Endothelial cell of hepatic sinusoid (primary cell): ENCODE data around the gene GRIK2.

Source experiments
- in situ Hi-C: cut with HindIII; loops from 2 replicates; pipeline ENCODE4 v1.10.0; 2017; ENCODE audit warnings: low sequenced_read_pairs

Gene GRIK2

GRCh38 chr6:101765281-101765680, 371.8 kb downstream of the GRIK2 start:
- in situ Hi-C loops: no loop called here

- in situ Hi-C loops: no loop called here
Measured at GRCh38 chr6:101770116-101770515, 376.6 kb downstream of the GRIK2 start.

DNA sequence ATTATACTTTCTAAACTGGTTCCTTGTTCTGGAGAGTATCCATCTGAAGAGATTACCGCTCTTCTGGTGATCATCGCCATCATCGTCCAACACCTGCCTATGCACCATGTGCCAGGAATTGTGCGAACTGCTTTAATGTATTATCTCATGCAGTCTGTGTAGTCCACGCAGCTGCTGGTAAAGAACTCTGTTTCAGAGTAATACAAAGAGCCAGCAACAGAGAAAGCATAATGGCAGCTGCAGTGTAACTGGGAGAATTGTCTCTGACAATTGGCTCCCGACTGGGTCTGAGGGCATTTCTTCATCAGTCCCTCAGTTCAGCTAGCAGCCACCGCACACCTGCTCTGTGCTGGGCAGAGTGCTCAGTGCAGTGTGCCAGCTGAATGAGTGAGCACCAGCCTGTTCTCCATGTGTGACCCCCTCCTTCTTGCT, 383.4 kb downstream of the GRIK2 start:
- in situ Hi-C loops: no loop called here

DNA sequence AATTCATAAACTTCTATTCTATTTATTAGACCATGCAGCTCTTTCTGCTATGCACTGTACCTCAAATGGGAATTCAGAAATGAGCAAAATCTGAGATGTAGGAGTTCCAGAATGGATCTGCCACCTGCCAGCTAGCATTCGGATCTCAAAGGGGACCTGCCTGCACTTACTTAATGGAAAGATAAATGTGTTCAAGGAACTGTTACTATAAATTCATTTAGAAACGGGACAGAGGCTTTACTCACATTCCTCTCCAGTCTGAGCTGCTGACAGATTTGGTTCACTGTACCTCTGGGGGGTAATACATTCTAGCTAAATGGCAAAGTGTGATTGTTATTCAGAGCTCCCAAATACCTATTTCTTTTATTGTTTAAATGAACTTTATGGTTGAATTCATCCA, 384.1 kb downstream of the GRIK2 start:
- in situ Hi-C loops: no loop called here

DNA sequence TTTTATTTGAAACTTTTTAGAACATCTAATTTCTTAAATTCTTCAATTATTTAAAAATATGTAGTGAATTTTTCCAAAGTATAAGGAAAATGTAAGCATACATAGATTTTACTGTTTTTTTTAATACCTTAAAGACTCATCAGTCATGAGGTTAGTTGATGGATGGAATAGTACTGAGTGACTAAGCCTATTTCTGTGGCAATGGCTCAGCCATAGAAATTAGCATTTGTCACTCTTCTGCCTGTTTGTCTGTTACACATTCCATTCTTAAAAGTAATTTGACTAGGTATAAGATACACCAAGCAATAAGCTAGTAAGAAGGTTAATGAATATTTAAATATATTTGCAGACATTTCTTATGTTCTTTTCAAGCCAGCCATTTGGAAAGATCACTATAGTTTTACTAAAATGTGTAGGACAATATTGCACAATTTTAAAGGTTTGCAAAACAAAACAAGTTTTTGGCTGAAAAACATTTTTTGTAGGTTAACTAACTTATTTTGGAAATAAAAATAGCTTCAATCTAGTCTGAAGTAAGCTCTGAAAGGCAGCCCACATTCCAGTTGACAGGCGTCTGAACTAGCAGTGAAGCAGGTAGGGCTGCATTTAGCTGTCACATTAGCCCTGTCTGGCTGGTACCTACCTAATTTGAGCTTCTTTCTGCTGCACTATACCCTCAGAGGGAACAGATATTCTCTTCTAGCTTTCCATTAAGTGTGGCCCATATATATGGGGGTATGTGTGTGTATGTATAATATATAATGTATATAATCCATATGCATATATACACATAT, 385.7 kb downstream of the GRIK2 start:
- in situ Hi-C loops: no loop called here

DNA sequence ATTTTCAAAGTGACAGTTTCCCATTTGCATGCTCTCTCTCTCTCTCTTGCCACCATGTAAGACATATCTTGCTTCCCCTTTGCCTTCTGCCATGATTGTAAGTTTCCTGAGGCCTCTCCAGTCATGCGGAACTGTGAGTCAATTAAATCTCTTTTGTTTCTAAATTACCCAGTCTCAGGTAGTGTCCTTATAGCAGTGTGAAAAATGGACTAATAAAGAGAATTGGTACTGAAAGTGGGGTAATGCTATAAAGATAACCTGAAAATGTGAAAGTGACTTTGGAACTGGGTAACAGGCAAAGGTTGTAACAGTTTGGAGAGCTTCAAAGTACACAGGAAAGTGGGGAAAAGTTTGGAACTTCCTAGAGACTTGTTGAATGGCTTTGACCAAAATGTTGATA, 389.8 kb downstream of the GRIK2 start:
- in situ Hi-C loops: no loop called here

- in situ Hi-C loops: no loop called here
Measured at GRCh38 chr6:101784094-101784493, 390.6 kb downstream of the GRIK2 start.

- in situ Hi-C loops: no loop called here
Measured at GRCh38 chr6:101799531-101799930, 406.0 kb downstream of the GRIK2 start.

GRCh38 chr6:101800598-101800997, 407.1 kb downstream of the GRIK2 start:
- in situ Hi-C loops: no loop called here

DNA sequence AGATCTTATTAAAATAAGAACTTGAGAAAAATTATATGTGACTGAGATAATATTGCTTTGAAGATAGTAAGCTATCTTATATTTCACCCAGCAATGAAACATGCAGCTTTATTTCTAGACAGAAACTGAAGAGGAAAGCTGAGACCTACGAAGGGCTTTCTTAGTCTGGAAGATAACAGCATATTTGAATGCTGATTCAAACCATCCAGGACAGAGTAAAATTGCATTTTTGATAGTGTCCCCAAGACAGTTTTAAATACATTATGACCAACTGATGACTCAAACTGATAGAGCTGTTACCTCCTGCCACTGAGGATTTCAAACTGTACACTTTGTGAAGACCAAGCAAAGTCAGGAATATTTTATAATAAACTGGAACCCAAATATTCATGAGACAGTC, 409.6 kb downstream of the GRIK2 start:
- in situ Hi-C loops: no loop called here

DNA sequence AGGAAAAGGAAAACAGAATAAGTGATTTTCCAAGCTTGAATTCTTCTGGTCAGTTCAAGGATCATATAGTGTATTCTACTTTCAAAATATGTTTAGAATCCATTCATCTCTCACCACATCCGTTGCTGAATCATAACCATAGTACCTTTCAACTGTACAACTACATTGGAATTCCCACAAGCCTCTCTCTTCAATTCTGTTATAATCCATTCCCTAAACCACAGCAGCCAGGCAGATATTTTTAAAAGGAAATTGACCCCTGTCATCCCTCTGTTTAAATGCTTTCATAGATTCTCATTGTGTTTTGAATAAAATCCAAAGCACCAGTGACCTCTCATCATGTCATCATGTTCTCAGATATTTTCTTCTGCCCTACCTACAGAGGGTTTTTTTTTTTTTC, 412.7 kb downstream of the GRIK2 start:
- in situ Hi-C loops: loop anchor here (5.0 kb wide), 1 partner anchor 101 kb away; no protein-coding TSS in a partner anchor

GRCh38 chr6:101811108-101811507, 417.6 kb downstream of the GRIK2 start:
- in situ Hi-C loops: no loop called here

- in situ Hi-C loops: no loop called here
Measured at GRCh38 chr6:101816716-101817115, 423.2 kb downstream of the GRIK2 start.

DNA sequence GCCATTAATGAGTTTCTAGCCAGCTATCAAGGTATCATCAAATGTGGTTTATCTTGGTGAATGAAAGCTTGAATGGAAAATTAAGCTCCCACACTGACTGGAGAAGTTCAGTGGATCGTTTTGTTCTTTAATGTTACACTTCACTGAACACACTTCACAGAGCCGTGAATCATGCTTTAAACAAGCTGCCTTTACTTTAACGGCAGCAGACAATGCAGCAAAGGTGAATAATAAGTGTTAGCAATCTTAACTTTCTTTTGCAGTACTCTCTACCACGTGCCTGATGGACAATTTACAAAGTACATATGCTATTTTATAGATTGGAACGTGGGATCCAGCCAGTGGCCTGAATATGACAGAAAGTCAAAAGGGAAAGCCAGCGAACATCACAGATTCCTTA, 424.5 kb downstream of the GRIK2 start:
- in situ Hi-C loops: no loop called here

DNA sequence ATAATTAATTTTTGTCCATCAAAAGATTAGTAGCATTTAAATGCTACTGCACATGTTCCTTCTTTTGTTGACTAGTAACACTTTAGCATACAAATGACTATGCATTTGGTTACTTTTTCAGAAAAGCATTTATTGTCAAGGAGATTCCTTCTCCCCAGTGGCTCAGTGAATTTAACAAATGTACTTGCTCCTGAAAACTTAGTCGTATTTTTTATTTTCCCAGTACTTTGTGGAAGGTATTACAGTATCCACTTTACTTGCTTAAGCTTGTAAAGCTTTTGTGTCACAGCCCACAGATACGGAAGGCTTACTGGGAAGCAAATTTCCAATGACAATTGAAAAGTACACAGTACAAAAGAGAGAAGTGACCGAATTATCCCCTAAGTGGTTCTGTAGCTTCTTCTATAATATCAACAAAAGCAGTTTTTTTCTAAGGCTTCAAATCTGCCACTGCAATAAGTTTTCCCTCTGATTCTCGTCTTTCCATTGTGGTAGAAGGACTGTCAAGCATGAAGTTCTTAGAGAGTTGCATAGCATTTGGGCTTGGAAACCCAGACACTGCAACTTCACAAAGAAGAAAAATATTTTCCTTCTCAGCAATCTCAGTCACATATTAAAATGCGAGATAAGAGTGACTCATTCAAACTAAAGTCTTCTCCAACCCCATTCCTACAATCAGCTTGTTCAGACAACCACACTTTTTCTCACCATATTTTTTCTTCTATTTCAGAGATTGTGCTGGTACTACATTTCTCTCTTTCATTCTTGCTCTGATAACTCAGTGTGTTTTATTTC, 431.2 kb downstream of the GRIK2 start:
- in situ Hi-C loops: no loop called here

DNA sequence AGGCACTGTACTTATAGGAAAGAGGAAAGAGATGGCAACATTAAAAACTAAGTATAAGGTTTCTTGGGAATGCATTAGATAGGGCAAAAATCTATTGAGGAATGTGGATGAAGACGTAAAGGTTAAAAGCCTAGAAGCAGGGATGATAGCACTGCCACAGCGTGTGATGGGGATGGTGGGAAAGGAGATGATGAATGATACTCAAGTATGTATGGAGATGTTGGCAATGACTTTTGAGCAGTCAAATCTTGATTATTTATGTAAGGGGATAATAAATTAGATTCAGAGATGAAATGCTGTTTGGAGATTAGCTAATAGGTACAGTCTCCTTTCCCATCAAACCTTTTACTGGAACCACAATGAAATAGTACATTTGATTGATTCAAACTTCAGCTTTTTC, 432.8 kb downstream of the GRIK2 start:
- in situ Hi-C loops: no loop called here

DNA sequence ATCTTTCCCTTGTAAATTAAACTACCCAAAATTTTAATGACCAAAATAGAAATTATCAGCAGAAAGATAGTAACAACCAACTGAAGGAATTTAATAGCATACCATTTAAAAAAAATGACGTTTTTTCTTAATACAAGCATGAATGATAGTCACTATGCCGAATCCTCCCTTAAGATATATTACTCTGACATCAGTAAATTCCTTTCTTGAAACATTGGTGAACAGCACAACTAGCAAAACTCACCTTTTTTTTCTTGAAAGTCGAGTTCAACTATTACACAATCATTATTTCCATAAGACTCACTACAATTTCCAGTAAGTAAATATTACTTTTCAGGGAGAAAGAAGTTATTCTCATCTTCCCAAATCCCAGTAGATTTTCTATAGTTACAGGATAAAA, 433.2 kb downstream of the GRIK2 start:
- in situ Hi-C loops: no loop called here

- in situ Hi-C loops: no loop called here
Measured at GRCh38 chr6:101830501-101831031, 437.1 kb downstream of the GRIK2 start.

DNA sequence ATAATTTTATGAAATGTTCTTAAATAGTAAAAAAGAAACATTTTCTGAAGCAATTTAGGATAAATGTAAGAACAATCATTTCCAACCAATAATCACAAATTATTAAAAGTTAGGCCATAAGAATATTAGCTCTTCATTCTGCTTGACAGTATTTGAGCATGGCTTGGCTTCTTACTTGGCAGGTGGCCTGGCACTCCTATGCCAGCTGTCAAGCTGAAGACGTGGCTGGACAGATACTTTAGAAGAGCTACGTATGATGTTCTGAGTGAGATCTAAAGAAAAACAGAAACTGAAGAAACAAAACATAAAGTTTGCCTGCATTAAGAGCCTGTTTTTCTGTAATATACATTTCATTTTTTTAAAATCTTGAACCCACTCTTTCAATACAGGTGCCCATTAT, 438.9 kb downstream of the GRIK2 start:
- in situ Hi-C loops: no loop called here

- in situ Hi-C loops: no loop called here
Measured at GRCh38 chr6:101840100-101840499, 446.6 kb downstream of the GRIK2 start.

DNA sequence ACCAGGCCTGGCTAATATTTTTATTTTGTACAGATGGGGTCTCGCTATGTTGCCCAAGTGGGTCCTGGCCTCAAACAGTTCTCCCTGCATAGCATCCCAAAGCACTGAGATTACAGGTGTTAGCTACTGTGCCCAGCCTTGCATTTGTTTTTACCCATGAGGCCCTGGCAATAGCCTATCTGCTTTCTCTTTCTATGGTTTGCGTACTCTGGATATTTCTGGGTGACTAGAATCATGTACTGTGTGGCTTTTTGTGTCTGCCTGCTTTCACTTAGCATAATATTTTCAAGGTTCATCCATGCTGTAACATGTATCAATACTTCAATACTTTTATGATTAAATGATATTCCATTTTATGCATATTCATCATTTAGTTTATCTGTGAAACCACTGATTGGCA, 451.7 kb downstream of the GRIK2 start:
- in situ Hi-C loops: no loop called here

DNA sequence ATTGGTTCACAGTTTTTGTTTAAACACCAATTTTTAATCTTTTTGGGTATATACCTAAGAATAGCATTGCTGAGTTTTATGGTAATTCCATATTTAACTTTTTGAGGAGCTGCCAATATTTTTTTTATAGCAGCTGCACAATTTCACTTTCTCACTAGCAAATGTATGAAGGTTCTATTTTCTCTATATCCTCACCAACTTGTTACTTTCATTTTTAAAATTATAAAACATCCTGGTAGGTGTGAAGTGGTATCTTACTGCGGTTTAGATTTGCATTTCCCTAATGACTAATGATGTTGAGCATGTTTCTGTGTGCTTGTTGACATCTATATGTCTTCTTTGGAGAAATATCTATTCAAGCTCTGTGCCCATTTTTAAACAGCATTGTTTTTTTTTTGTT, 452.1 kb downstream of the GRIK2 start:
- in situ Hi-C loops: no loop called here
